ENCODE measurements around the gene TOP1. TPM values are rescaled to one million over a fixed set of nuclear protein-coding genes. Genes with fewer than 3 reads are reported as not detected.

Gene TOP1
- total RNA-seq, 1 donor from 2014 or later = 11.7 TPM

- no peak for DNase-seq (ENCODE audit: low read depth in 2 of 2)
Observed at GRCh38 chr20:41035207-41035606, 6.6 kb downstream of the TOP1 start.

- DNase-seq (ENCODE audit: low read depth in 2 of 2) = no peak
Observed at GRCh38 chr20:41037179-41037578, 8.6 kb downstream of the TOP1 start.

- DNase-seq (ENCODE audit: low read depth in 2 of 2) = no peak
Observed at GRCh38 chr20:41038149-41038877, 9.7 kb downstream of the TOP1 start.

- peak in 1 of 2 donors; percentile 61 for DNase-seq (ENCODE audit: low read depth in 2 of 2)
Observed at GRCh38 chr20:41038878-41039404, 10.3 kb downstream of the TOP1 start.

GRCh38 chr20:41040855-41041254 is 12.2 kb downstream of the TOP1 start:
- DNase-seq (ENCODE audit: low read depth in 2 of 2) = peak in 1 of 2 donors; percentile 24

GRCh38 chr20:41041693-41042092 is 13.1 kb downstream of the TOP1 start:
- no peak for DNase-seq (ENCODE audit: low read depth in 2 of 2)

GRCh38 chr20:41044409-41045062 is 15.9 kb downstream of the TOP1 start:
- no peak for DNase-seq (ENCODE audit: low read depth in 2 of 2)

- DNase-seq (ENCODE audit: low read depth in 2 of 2) = no peak
Observed at GRCh38 chr20:41045671-41046070, 17.0 kb downstream of the TOP1 start.

GRCh38 chr20:41046716-41047115 is 18.1 kb downstream of the TOP1 start:
- DNase-seq (ENCODE audit: low read depth in 2 of 2) = peak in 1 of 2 donors; percentile 24

GRCh38 chr20:41047279-41047974 is 18.8 kb downstream of the TOP1 start:
- no peak for DNase-seq (ENCODE audit: low read depth in 2 of 2)

GRCh38 chr20:41047975-41048305 is 19.3 kb downstream of the TOP1 start:
- DNase-seq (ENCODE audit: low read depth in 2 of 2) = peak; percentile 42 to 44

GRCh38 chr20:41048461-41049301 is 20.1 kb downstream of the TOP1 start:
- no peak for DNase-seq (ENCODE audit: low read depth in 2 of 2)

GRCh38 chr20:41049451-41049850 is 20.8 kb downstream of the TOP1 start:
- no peak for DNase-seq (ENCODE audit: low read depth in 2 of 2)

GRCh38 chr20:41050361-41051008 is 21.9 kb downstream of the TOP1 start:
- DNase-seq (ENCODE audit: low read depth in 2 of 2) = no peak

GRCh38 chr20:41051009-41051825 is 22.6 kb downstream of the TOP1 start:
- DNase-seq (ENCODE audit: low read depth in 2 of 2) = no peak

- DNase-seq (ENCODE audit: low read depth in 2 of 2) = peak in 1 of 2 donors; percentile 84
Observed at GRCh38 chr20:41052742-41053419, 24.3 kb downstream of the TOP1 start.

- DNase-seq (ENCODE audit: low read depth in 2 of 2) = no peak
Observed at GRCh38 chr20:41054070-41054846, 25.6 kb downstream of the TOP1 start.

- DNase-seq (ENCODE audit: low read depth in 2 of 2) = no peak
Observed at GRCh38 chr20:41054847-41055230, 26.2 kb downstream of the TOP1 start.

GRCh38 chr20:41055679-41056078 is 27.1 kb downstream of the TOP1 start:
- DNase-seq (ENCODE audit: low read depth in 2 of 2) = no peak

Data from lung microvascular endothelial cell (primary cell).